Esophagus squamous epithelium (tissue), 5 donors: Measurements from ENCODE around the gene DNAH10. TPM values are rescaled to one million over a fixed set of nuclear protein-coding genes. Genes with fewer than 3 reads are reported as not detected.

Source experiments
- DNase-seq: peaks from one replicate; lab custom pipeline; 2025; lab: John Stamatoyannopoulos, UW
- H3K27ac ChIP-seq, 4 donors: fragments of 200-600 bp; sonication (generic); one replicate each; pipeline ENCODE4 v1.5.1; 2016 to 2019; ENCODE audit warnings: mild to moderate bottlenecking in 1 of 4
- H3K27me3 ChIP-seq, 4 donors: fragments of 200-600 bp; sonication (generic); 1 replicate in 3 of 4; 2 replicates in 1 of 4; pipeline versions ENCODE4 v1.5.1 to v1.6.0; 2017 to 2021; ENCODE audit warnings: antibody characterized with exemption in 1 of 4
- H3K36me3 ChIP-seq, 3 donors: fragments of 200-600 bp; sonication (generic); one replicate each; pipeline ENCODE4 v1.5.1; 2016 to 2019
- H3K4me1 ChIP-seq, 3 donors: fragments of 200-600 bp; sonication (generic); one replicate each; pipeline ENCODE4 v1.5.1; 2017 to 2019
- H3K4me3 ChIP-seq, 4 donors: fragments of 200-600 bp; sonication (generic); 1 replicate in 3 of 4; 2 replicates in 1 of 4; pipeline ENCODE4 v1.5.1; 2016 to 2019; ENCODE audit warnings: mild to moderate bottlenecking in 2 of 4, moderate library complexity in 1 of 4
- H3K9me3 ChIP-seq, 3 donors: fragments of 200-600 bp; sonication (generic); one replicate each; pipeline ENCODE4 v1.5.1; 2016 to 2019
- POLR2A ChIP-seq, 4 donors: fragments of 450-650 bp; IDR thresholded peaks; one replicate each; pipeline ENCODE4 v1.6.1; 2017; ENCODE audit warnings: antibody characterized with exemption in 4 of 4, mild to moderate bottlenecking in 4 of 4, moderate library complexity in 3 of 4
- WGBS, 2 donors: methylation state at CpG; one replicate each; pipeline ENCODE4 v1.1.5; 2018; 5-methylcytosine and 5-hydroxymethylcytosine counted together
- intact Hi-C: fragments of 100-400 bp; cut with DNase I; formaldehyde crosslinking; loops from one replicate; pipeline ENCODE4 v1.15.0; 2022
- total RNA-seq, 4 donors: library from RNA; depleted of rRNA; stranded (reverse); fragments of >200 nt; gene quantifications; one replicate each; pipeline ENCODE4 v1.1.0, GENCODE V29; 2016
- TF ChIP-seq, protein P1 (sequence below), 6 experiments: fragments of 450-650 bp in 4 of 6; fragments of 200-600 bp in 2 of 6; sonication (generic) in 2 of 6; IDR thresholded peaks; one replicate each; pipeline ENCODE4 v1.5.1; 2016 to 2019; ENCODE audit warnings: antibody characterized with exemption in 6 of 6, mild to moderate bottlenecking in 4 of 6, moderate library complexity in 4 of 6
- donor health status: DM: yes; HTN: yes; CAD: no.

DNAH10 gene
- total RNA-seq, 4 donors from 2014 or later, result not detected

DNA sequence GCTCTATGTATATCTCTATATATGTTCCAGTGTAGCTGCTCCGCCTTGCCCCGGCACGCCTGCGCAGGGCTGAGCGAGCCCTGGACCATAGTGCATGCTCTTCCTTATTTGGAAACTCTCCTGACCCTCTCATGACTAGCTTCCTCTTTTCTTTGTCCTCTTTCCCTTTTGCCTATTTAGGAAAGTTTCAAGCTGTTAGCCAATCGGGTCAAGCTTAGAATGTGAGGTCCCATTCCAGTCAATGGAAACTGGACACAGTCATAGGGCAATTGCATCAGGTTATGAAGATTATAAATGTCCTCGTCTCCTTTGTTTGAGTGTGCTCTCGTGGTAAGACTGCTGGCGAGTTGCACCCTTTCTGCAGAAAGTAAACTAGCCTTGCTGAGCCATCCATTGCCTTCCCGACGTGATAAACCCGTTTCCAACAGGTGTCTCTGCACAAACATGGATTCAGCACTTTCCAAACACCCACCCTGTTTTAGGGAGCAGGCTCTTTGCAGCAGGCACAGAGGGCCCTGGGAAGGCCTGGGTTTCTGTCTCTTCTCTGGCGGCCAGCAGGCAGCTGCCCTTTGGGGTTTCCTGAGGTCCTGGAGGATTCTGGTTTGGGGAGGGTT is 179.6 kb downstream of the DNAH10 start:
- Histone ChIP-seq H3K4me1 (no peaks in the 10 kb centered on the region), H3K9me3 (peaks cover 0 to 8% (median 0%) of the 10 kb centered on the region in 3 donors), H3K27ac (no peak overlapping the region), H3K27me3 (no peaks in the 10 kb centered on the region), H3K36me3 (peaks cover 0 to 79% (median 13%) of the 10 kb centered on the region in 3 donors), H3K4me3 (no peak overlapping the region)
- 83 to 91% methylated on average over 12 of the region's 13 CpGs for WGBS, 2 donors
- no peak for DNase-seq
- intact Hi-C loops, result no loop called here
- TF ChIP-seq, protein P1, sequence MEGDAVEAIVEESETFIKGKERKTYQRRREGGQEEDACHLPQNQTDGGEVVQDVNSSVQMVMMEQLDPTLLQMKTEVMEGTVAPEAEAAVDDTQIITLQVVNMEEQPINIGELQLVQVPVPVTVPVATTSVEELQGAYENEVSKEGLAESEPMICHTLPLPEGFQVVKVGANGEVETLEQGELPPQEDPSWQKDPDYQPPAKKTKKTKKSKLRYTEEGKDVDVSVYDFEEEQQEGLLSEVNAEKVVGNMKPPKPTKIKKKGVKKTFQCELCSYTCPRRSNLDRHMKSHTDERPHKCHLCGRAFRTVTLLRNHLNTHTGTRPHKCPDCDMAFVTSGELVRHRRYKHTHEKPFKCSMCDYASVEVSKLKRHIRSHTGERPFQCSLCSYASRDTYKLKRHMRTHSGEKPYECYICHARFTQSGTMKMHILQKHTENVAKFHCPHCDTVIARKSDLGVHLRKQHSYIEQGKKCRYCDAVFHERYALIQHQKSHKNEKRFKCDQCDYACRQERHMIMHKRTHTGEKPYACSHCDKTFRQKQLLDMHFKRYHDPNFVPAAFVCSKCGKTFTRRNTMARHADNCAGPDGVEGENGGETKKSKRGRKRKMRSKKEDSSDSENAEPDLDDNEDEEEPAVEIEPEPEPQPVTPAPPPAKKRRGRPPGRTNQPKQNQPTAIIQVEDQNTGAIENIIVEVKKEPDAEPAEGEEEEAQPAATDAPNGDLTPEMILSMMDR (IDR thresholded peaks at IDR 0.05), result no peak
- no peak for TF ChIP-seq POLR2A (IDR thresholded peaks at IDR 0.05)

DNA sequence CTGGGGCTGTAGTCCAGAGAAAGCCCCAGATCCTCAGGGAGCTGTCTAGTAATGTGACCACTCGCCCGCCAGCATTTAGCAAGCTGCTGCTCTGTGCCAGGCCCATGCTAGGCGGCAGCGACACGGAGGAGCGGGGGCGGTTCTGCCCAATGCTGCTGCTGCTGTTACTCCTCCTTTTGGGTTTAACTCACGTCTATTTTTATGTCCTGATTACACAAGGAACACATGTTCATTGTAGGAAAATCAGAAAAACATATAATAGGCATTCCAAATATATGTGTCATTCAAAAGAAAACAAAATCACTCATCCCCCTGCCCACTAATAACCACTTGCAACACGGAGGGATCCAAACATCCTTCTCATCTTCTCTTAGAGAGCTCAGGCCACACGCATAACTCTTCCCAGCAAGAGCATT is 180.1 kb downstream of the DNAH10 start:
- Histone ChIP-seq H3K9me3 (peaks cover 0 to 8% (median 0%) of the 10 kb centered on the region in 3 donors), H3K27me3 (no peaks in the 10 kb centered on the region), H3K4me1 (no peaks in the 10 kb centered on the region), H3K27ac (no peak overlapping the region), H3K36me3 (peaks cover 0 to 74% (median 13%) of the 10 kb centered on the region in 3 donors), H3K4me3 (no peak overlapping the region)
- WGBS, 2 donors, result 85% methylated on average over 10 of the region's 10 CpGs
- intact Hi-C loops, result no loop called here
- TF ChIP-seq, protein P1 (IDR thresholded peaks at IDR 0.05), result no peak
- TF ChIP-seq POLR2A (IDR thresholded peaks at IDR 0.05), result no peak
- DNase-seq, result no peak

DNA sequence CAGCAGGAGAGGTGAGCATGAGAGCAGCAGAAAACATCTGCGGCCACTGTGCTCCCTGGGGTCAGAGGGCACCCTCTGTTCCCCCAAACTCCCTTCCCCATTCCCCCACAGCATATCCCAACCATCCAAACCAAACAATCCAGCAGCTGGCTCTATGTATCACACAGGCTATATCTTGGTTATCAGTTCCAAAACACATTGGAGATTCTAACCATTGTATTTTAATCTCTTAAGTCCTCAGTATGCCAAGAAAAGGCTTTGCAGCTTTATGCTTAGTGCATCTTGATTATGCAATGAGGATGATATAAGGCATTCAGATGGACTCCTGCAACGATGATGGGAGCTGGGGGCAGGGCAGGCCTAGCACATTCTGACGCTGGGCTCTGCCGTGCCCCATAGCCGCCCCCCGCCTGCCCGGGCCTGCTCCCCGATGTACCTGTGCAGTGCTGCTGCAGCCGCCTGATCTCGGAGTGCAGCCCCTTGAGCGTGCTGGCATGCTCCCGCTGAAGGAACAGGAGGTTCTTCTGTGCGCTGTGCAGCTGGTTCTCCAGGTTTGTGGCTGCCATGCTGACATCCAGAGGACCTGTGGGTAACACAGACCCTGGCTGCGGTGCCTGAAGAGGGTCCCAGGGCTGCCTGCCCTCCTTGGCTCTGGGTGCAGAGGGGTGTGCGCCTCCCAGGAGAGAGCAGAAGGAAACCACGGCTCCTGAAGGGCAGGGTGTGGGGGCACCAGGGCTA is 181.0 kb downstream of the DNAH10 start:
- intact Hi-C loops, result no loop called here
- Histone ChIP-seq H3K4me3 (no peak overlapping the region), H3K27ac (no peak overlapping the region), H3K4me1 (no peaks in the 10 kb centered on the region), H3K36me3 (peaks cover 0 to 67% (median 13%) of the 10 kb centered on the region in 3 donors), H3K27me3 (no peaks in the 10 kb centered on the region), H3K9me3 (peaks cover 0 to 8% (median 0%) of the 10 kb centered on the region in 3 donors)
- 85 to 89% methylated on average over 11 to 12 of the region's 16 CpGs for WGBS, 2 donors
- DNase-seq, result no peak
- TF ChIP-seq POLR2A (IDR thresholded peaks at IDR 0.05), result no peak

DNA sequence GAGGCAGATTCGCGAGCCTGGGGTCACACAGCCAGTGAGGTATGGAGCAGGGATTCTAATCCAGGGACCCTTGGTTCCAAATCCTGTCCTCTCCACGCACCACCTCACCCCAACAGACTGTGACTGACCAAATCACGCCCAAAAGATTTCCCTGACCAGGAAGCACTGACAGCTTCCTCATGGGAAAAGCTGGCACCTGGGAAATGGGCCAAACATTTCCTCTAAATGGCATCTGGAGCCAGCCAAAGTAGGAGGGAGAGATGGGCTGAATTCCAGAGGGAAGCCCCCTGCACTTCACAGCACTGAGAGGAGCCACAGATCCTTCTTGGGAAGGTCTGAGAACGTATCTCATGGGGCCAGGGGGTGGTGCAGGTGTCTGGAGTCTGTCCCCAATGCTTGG is 181.7 kb downstream of the DNAH10 start:
- no peak for TF ChIP-seq POLR2A (IDR thresholded peaks at IDR 0.05)
- TF ChIP-seq, protein P1 (IDR thresholded peaks at IDR 0.05), result no peak
- H3K27ac ChIP-seq, result no peak overlapping the region
- H3K4me1 ChIP-seq, result no peaks in the 10 kb centered on the region
- no peak overlapping the region for H3K4me3 ChIP-seq
- DNase-seq, result no peak
- 60 to 67% methylated on average over 1 to 3 of the region's 5 CpGs for WGBS, 2 donors
- peaks cover 0 to 67% (median 13%) of the 10 kb centered on the region in 3 donors for H3K36me3 ChIP-seq
- intact Hi-C loops, result no loop called here
- H3K27me3 ChIP-seq, result no peaks in the 10 kb centered on the region
- H3K9me3 ChIP-seq, result peaks cover 0 to 8% (median 0%) of the 10 kb centered on the region in 3 donors

DNA sequence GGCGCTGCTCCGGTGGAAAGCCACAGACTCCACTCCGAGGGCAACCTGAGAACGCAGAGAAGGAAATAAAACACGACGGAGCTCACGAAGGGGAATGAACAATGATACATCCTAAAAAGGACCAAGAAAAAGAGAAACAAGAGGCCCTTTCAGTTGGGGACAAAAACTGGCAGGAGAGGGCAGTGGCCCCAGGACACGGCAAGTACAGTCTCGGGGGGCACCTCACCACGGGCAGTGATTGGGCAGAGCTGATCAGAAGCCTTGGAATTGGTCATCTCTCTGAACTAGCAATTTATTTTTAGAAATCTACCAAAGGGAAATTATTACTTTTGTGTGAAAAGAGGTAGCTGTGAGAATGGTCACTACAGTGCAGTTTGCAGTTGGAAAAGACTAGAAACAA is 182.6 kb downstream of the DNAH10 start:
- Histone ChIP-seq H3K4me1 (no peaks in the 10 kb centered on the region), H3K4me3 (no peak overlapping the region), H3K9me3 (peaks cover 0 to 8% (median 0%) of the 10 kb centered on the region in 3 donors), H3K36me3 (peaks cover 0 to 60% (median 13%) of the 10 kb centered on the region in 3 donors), H3K27ac (no peak overlapping the region), H3K27me3 (no peaks in the 10 kb centered on the region)
- intact Hi-C loops, result no loop called here
- TF ChIP-seq, protein P1 (IDR thresholded peaks at IDR 0.05), result no peak
- TF ChIP-seq POLR2A (IDR thresholded peaks at IDR 0.05), result no peak
- 86 to 92% methylated on average over 10 of the region's 10 CpGs for WGBS, 2 donors
- no peak for DNase-seq
